Neural cell (in vitro differentiated cells): ENCODE results near the gene ARHGEF2. TPM values are rescaled to one million over a fixed set of nuclear protein-coding genes. Genes with fewer than 3 reads are reported as not detected.

Experiments used
- H2AFZ ChIP-seq: fragments of 200-600, 300-800 bp; sonication (generic), shearing (Covaris generic); 2 replicates; pipeline ENCODE4 v1.6.0; 2014; ENCODE audit warnings: low read depth, mild to moderate bottlenecking, antibody characterized with exemption, low read length, moderate library complexity
- H3F3A ChIP-seq: fragments of 200-600 bp; shearing (Covaris generic); 2 replicates; pipeline ENCODE4 v1.6.1; 2016; ENCODE audit warnings: mild to moderate bottlenecking, moderate library complexity, mixed read lengths, antibody characterized with exemption, low read length; ENCODE audit not compliant: insufficient read depth, poor library complexity, severe bottlenecking
- H3K27ac ChIP-seq: fragments of 200-600, 300-800 bp; sonication (generic), shearing (Covaris generic); 2 replicates; pipeline ENCODE4 v1.5.1; 2014; ENCODE audit warnings: mild to moderate bottlenecking, low read length, moderate library complexity
- H3K27me3 ChIP-seq: fragments of 300-800, 200-600 bp; sonication (generic), shearing (Covaris generic); 2 replicates; pipeline ENCODE4 v1.6.0; 2014; ENCODE audit warnings: mild to moderate bottlenecking, low read depth, low read length, moderate library complexity; ENCODE audit not compliant: insufficient read depth
- H3K36me3 ChIP-seq: fragments of 300-800, 200-600 bp; sonication (generic), shearing (Covaris generic); 2 replicates; pipeline ENCODE4 v1.5.1; 2014; ENCODE audit warnings: mild to moderate bottlenecking, antibody characterized with exemption, low read length, moderate library complexity; ENCODE audit not compliant: insufficient read depth
- H3K4me2 ChIP-seq: fragments of 300-800, 200-600 bp; sonication (generic), shearing (Covaris generic); 2 replicates; pipeline ENCODE4 v1.6.0; 2014; ENCODE audit warnings: mild to moderate bottlenecking, low read length
- H3K4me3 ChIP-seq: fragments of 300-800, 200-600 bp; sonication (generic), shearing (Covaris generic); 2 replicates; pipeline ENCODE4 v1.5.1; 2014; ENCODE audit warnings: mild to moderate bottlenecking, low read length, moderate library complexity
- H3K79me2 ChIP-seq: fragments of 200-600 bp; shearing (Covaris generic); replicated peaks from 2 replicates; pipeline ENCODE4 v1.6.0; 2014; ENCODE audit warnings: mild to moderate bottlenecking, low read length, moderate library complexity; ENCODE audit not compliant: insufficient read depth
- H3K9ac ChIP-seq: fragments of 300-800, 200-600 bp; sonication (generic), shearing (Covaris generic); 2 replicates; pipeline ENCODE4 v1.6.1; 2016; ENCODE audit warnings: mild to moderate bottlenecking, low read length, mixed read lengths
- H3K9me2 ChIP-seq: fragments of 200-600 bp; shearing (Covaris generic); 2 replicates; pipeline ENCODE4 v1.6.1; 2016; ENCODE audit warnings: mild to moderate bottlenecking, low read length, mixed read lengths; ENCODE audit not compliant: insufficient read depth
- H3K9me3 ChIP-seq: fragments of 200-600, 300-800 bp; sonication (generic), shearing (Covaris generic); 2 replicates; pipeline ENCODE4 v1.6.1; 2016; ENCODE audit warnings: mild to moderate bottlenecking, mixed run types, low read length, moderate library complexity, mixed read lengths
- H4K20me1 ChIP-seq: fragments of 200-600 bp; shearing (Covaris generic); 2 replicates; pipeline ENCODE4 v1.6.1; 2016; ENCODE audit warnings: mild to moderate bottlenecking, mixed run types; ENCODE audit not compliant: insufficient read depth
- CTCF ChIP-seq: fragments of 450-650 bp; IDR thresholded peaks from 2 replicates; pipeline ENCODE4 v1.5.1; 2014; ENCODE audit warnings: antibody characterized with exemption, mild to moderate bottlenecking, moderate library complexity; ENCODE audit not compliant: poor library complexity, severe bottlenecking
- EP300 ChIP-seq: fragments of 450-650 bp; conservative IDR thresholded peaks from 2 replicates; pipeline ENCODE4 v1.6.1; 2014; ENCODE audit warnings: antibody characterized with exemption, mild to moderate bottlenecking, moderate library complexity; ENCODE audit not compliant: poor library complexity, severe bottlenecking
- EZH2 ChIP-seq: fragments of 200-600, 300-800 bp; shearing (Covaris generic), sonication (generic); IDR thresholded peaks from 2 replicates; pipeline ENCODE4 v1.6.1; 2014; ENCODE audit warnings: antibody characterized with exemption, low read length, borderline replicate concordance, mild to moderate bottlenecking; ENCODE audit not compliant: insufficient read depth, poor library complexity, severe bottlenecking
- MXI1 ChIP-seq: fragments of 450-650 bp; conservative IDR thresholded peaks from 2 replicates; pipeline ENCODE4 v1.6.1; 2014; ENCODE audit warnings: antibody characterized with exemption, mild to moderate bottlenecking; ENCODE audit not compliant: poor library complexity, severe bottlenecking
- POLR2AphosphoS5 ChIP-seq: IDR thresholded peaks from 2 replicates; pipeline ENCODE4 v1.6.1; 2012
- RAD21 ChIP-seq: fragments of 450-650 bp; conservative IDR thresholded peaks from 2 replicates; pipeline ENCODE4 v1.6.1; 2014; ENCODE audit warnings: antibody characterized with exemption, mild to moderate bottlenecking, moderate library complexity
- REST ChIP-seq: IDR thresholded peaks from 2 replicates; pipeline ENCODE4 v1.6.1; 2012; ENCODE audit warnings: borderline replicate concordance
- SMC3 ChIP-seq: fragments of 450-650 bp; conservative IDR thresholded peaks from 2 replicates; pipeline ENCODE4 v1.6.1; 2014; ENCODE audit warnings: antibody characterized with exemption, mild to moderate bottlenecking, moderate library complexity; ENCODE audit not compliant: poor library complexity
- TAF1 ChIP-seq: IDR thresholded peaks from 2 replicates; pipeline ENCODE4 v1.6.1; 2012; ENCODE audit warnings: low read depth
- polyA plus RNA-seq: library from polyadenylated mRNA; depleted of rRNA; stranded (reverse); fragments of >200 nt; gene quantifications from 2 replicates; pipeline ENCODE4 v1.2.3, GENCODE V29; 2014

The ARHGEF2 gene
- polyA plus RNA-seq, 1 donor from 2014 or later, result 45.1 TPM

GRCh38 chr1:155910621-155911121, 67.7 kb downstream of the ARHGEF2 start:
- Histone ChIP-seq H3K36me3 (no peaks in the 10 kb centered on the region), H3K9ac (peak overlapping the region; percentile 78), H2AFZ (peak overlapping the region; percentile 45), H3K9me3 (no peaks in the 10 kb centered on the region), H3K27ac (peak overlapping the region; percentile 68), H4K20me1 (no peaks in the 10 kb centered on the region), H3K4me2 (peak overlapping the region; percentile 61), H3K79me2 (peaks cover 22% of the 10 kb centered on the region), H3K9me2 (no peaks in the 10 kb centered on the region), H3K27me3 (no peaks in the 10 kb centered on the region), H3K4me3 (peak overlapping the region; percentile 89), H3F3A (no peaks in the 10 kb centered on the region)
- TF ChIP-seq RAD21 (no peak), TAF1 (peak; percentile 18), SMC3 (no peak), MXI1 (peak; percentile 37), CTCF (no peak), EZH2 (no peak), POLR2AphosphoS5 (no peak), REST (no peak), EP300 (no peak)

GRCh38 chr1:155909894-155910293, 68.5 kb downstream of the ARHGEF2 start:
- H3K36me3 ChIP-seq, result no peaks in the 10 kb centered on the region

More at GRCh38 chr1:155909894-155910293, 68.5 kb downstream of the ARHGEF2 start:
- Histone ChIP-seq H3K79me2 (peaks cover 22% of the 10 kb centered on the region), H3K4me2 (peak overlapping the region; percentile 61), H3K9me2 (no peaks in the 10 kb centered on the region), H2AFZ (peak overlapping the region; percentile 45), H3K9ac (peak overlapping the region; percentile 78), H3K4me3 (peak overlapping the region; percentile 89), H3K9me3 (no peaks in the 10 kb centered on the region), H3K27ac (peak overlapping the region; percentile 68), H3K27me3 (no peaks in the 10 kb centered on the region), H4K20me1 (no peaks in the 10 kb centered on the region), H3F3A (no peaks in the 10 kb centered on the region)
- no peak for TF ChIP-seq RAD21
- TF ChIP-seq TAF1, result no peak
- no peak for TF ChIP-seq REST
- no peak for TF ChIP-seq EZH2
- no peak for TF ChIP-seq POLR2AphosphoS5
